SKM-1 treated with dmso at 0.1 percent for 144 hours (cell line): ENCODE results near the gene PROX2.

ENCODE experiments used
- DNase-seq: peaks from one replicate; lab custom pipeline; 2025; ENCODE audit not compliant: unreplicated experiment; lab: John Stamatoyannopoulos, UW

PROX2 gene

DNA sequence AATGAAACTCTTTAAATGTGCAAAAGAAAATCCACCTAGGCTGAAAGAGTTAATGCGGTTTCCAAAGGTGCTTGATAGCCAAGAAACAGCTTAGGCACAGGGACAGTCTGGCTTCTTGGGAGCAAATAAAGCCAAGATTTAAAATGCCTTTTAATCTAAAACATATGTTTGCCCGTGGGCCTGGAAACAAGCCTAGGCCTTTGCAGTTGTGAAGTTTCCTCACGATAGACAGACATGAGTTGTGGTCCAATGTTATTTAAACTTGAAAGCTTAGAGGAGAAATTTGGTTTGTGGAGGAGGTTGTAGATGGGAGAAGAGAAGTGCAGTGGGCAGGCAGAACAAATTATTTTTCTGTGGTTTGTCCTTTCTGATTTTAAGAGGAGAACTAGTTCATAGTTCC, 29.8 kb downstream of the PROX2 start:
- DNase-seq, result no peak

DNA sequence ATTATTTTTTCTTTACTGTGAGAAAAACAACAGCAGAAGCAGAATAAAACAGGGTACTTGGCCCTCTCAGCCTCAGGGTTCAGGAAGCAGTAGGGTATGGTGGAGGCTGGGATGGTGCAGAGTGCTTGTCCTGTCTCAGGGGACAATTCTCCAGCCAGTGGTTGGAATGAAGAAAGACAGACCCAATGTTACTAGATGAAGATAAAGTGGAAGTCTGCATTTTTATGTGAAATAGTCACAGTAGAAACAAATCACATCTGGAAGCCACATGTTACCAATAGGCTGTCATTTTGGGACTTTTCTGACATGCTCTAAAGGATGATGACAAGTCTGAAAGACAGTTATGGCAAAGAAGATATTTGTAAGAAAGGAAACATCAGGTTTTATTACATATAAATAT, 32.3 kb downstream of the PROX2 start:
- DNase-seq, result no peak

DNA sequence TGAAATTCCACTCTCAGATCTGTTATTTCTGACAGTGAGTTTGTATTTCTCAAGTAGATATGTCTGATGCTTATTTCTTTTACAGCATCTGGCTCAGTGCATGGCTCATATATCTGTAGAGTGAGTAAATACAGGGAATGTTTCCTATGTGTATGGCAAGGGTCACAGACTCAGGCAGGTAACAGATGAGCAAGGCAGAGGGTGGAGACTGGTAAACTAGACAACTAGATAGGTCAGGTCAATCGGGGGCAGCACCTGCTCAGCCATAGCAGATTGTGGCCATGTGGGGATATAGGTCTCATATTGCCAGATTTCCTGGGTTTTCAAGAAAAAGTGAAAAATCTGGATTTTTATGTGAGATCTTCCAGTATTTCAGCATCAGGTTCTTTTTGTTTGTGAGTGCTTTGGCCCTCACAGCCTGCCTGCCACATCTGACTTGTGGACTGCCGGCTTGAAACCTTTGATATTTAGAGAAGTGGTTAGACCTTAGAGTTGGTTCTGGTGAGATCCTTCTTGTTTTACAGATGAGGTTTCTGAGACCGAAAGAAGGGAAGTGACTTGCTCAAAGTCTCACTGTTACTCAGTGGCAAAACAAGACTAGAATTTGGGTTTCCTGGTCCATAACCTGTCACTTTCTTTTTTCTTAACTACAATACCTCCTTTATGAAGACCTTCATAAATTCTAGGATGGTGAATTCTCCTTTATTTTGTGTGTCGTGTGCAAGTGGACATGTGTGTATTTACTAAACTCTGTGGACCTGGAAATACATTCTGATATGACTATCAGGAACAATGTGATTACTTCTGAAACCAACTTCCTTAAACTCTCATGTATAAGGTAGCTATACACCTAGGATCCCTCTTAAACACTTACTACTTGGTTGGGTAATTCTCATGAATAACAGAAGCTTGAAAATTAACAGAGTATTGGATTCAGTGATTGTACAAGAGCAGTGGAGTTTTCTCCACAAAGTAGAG, 34.4 kb downstream of the PROX2 start:
- DNase-seq, result peak; percentile 52

DNA sequence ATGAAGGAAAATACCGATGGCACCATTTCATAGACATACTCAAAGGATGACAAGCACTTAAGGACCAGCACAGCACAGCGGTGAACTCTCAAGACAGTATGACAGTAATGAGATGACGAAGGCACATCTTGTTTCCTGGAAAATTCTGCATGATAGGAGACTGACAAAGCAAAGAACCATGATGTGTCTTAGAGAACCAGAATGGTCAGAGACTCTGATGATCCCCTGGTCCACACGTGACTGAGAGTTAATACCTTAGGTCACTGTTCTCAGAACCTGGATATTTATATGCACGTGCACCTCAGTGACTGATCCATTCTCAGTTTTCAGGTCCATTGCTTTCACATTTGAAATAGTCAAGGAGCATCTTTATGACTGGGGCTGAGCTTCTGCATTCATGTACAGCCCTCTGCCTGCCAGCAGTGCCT, 35.3 kb downstream of the PROX2 start:
- no peak for DNase-seq

DNA sequence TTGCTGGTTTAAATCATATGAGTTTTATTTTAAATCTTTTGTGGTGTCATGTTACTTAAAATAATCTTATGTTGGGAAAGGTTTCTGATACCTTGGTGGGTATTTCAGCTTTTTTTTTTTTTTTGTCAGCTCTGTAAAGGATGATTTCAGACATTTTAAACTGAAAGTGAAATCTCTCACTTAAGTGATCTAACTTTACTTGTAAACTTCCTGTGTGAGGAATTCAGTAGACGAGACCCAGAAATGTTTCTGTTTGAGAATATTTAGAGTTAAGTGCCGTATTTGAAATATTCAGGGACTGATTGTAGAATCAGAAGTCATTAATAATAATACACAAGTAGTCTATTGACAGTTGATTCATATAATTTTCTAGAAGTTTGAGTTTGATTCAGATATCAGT, 37.8 kb downstream of the PROX2 start:
- no peak for DNase-seq

DNA sequence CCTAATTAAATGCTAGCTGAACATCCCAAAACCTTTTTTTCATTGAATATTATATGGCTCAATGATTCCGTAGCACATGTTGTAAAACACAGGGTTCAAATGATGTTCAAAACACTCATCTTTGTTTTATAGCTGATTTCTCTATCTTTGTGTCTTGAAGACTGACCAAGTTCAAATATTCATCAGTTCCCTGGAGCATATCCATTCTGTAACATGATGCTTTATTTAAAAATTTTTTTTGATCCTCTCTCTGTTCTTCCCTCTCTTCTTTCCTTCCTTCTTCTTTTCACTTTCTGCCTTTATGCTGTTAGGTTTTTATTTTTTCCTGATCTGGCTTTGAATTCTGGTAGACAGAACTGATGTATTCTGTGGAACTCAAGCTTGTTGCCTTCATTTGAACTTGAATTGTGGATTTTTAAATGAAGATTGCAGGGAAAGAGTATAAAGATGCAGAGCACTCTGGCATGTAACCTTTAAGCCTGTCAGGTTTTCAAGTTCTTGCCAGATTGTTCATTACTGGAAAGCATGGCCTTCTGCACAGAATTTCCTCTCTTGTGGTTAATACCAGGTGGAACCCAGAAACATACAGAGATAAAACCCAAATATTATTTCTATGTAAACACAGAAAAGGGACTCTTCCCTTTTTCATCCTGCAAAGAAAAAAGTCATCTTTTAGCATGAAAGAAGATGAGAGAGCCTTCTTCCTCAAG, 39.5 kb downstream of the PROX2 start:
- no peak for DNase-seq

DNA sequence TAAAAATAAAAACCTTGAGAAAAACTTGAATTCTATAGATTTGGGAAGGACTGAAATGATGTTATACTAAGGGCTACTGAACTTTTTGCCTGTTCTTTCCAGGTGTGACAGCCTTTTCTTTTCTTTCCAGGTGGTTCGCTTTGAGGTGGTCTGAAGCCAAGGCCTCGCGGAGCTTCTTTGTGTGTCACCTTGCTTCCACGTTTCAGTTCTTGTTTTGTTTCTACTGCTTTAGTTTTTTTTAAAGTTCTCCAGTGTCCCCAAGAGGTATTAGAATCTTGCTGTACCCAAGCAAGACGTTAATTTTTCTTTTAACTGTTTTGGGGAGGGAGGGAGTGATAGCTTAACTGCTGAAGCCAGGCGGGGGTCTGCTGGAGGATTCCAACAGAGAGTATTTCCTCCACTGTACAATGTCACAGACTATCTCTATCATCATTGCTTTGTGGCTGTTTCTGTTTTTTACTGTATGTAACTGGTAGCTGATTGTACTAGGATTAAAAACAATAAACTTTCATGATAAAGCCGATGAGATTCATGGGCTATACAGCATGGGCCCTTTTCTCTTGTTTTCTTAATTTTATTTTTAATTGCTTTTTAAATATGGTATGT, 40.2 kb downstream of the PROX2 start:
- no peak for DNase-seq

DNA sequence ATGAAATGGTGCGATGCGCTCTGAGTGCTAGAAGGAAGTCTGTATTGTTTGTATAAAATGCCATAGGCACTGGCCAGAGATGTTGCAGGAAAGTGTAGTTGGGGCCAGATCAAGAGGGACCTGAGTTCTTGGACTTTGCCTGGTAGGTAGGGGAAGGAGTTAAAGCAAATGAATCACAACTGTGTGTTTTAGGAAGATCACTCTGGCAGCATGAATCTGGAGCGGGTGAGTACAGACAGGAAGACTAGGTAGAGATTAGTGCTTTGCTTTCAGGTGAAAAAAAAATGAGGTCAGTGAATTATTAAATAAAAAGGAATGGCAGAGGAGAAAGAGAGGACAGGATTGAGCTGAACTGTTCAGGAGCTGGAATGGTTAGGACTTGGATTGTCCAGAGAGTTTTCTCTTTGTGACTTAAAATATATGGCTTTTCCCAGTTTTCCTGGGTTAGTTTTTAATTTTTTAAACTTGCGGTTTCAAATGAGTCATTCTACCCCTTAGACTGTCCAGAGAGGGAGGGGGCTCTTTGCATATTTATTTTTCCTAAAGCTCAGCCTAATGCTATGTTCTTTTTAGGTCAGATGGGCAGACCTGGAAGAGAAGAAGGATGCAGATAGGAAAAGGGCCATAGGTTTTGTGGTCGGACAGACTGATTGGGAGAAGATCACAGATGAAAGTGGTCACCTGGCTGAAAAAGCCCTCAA, 41.1 kb downstream of the PROX2 start:
- no peak for DNase-seq

DNA sequence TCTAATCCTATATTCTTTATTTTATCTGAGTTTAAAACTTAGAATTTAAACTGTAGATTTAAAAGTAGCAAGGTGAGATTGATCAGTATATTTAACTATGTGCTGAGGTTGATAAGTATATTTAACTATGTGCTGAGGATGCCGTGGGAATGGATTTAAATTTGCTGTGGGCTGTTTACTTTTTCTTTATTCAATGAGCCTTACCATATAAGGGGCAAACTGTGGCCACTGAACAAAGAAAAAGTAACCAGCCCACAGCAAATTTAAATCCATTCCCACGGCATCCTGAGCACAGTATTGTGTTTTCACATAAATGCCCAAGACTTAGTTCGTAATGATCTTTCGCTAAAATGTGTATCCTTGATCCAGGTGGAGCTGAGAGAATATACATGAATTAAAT, 43.1 kb downstream of the PROX2 start:
- DNase-seq, result no peak

DNA sequence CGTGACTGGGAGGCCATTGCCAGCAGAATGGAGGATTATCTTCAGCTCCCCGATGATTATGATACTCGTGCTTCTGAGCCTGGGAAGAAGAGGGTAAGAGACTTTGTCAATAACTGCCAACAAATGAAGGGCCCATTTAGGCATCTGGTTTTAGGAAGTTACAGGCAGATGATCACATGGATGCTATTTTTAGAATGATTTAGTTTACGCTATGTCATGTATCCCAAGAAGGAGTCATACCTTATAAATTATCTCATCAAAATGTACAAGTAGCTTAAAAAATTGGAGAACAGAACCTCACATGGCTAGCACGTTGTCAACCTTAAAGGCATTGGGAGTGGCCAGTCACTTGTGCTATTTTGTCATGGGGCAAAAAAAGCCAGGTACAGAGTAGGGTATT, 46.7 kb downstream of the PROX2 start:
- DNase-seq, result no peak

DNA sequence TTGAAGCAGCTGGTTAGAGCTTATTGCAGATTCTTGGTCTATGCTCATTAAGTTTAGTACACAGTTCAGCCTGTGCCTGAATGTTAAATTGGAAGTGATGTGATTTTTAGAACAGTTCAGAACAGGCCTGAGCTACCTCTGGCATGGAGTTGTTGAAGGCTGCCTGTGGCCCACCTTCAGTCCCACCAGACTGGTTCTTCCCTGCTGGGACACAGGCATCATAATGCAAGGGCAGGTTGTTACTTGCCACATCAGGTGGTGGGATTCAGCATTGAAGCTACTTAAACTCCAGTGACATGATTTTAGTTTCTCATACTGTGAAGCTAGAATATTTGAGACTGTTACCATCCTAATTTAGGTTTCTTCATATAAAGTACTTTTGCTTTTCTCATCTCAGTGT, 49.4 kb downstream of the PROX2 start:
- DNase-seq, result no peak
